ENCODE measurements around the gene TOMM70.
A peak's percentile ranks its signal among the peaks of the same experiment; 100 is the strongest.
"Not testable (repeated sequence)": the region's sequence is repeated elsewhere in the genome, so short reads cannot be mapped to it uniquely, and the experiment has no call there.

Gene TOMM70

DNA sequence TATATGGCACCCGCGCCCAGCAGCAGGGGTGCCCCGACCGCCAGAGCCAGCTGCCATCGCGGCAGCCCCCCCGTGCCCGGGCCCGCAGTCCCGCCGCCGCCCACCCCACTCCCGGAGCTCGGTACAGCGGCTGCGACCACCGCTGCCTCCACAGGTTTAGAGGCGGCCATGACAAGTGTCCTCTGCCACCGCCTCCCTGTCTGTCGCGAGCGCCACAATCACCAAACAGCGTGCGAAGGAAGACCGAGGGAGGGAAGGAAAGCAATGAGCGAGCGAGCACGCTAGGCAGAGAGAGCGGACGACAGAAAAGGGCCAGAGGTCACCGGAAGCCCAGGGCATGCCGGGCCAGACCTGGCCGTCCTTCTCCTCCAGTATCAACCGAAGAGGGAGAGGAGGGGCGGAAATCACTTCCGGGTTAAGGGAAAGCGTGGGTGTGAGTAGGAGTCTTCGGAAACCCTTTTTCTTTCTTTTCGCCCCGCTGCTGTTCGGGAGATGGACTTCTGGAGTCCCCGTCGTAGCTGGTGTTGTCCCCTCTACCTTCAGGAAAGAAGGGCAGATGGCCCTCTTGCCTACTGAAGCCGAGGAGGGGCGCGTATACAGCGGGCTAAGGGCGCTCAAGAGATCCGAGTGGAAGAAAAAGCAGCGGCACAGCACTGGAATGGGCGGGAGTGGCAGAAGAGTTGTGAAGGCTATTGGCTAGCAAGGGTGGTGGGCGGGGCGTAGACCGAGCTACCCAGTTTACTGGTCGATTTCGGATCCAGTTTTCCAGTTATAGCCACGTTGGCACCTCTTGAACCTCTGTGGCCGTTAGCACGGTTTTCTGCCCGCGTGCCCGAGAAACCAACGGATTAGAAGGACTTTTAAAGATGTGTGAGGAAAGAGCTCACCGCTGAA is at the start of gene TOMM70, which contains the start of gene LNP1:
Gene TOMM70, minus strand, starts transcription at position 310 of the 894 bp plus-strand sequence. Its CDS starts 140 bp downstream, at position 170.
Gene LNP1, plus strand, starts transcription at position 760 of the 894 bp plus-strand sequence. CDS start 28,191 bp downstream, outside the sequence.
- peak; percentile 100 for DNase-seq

DNA sequence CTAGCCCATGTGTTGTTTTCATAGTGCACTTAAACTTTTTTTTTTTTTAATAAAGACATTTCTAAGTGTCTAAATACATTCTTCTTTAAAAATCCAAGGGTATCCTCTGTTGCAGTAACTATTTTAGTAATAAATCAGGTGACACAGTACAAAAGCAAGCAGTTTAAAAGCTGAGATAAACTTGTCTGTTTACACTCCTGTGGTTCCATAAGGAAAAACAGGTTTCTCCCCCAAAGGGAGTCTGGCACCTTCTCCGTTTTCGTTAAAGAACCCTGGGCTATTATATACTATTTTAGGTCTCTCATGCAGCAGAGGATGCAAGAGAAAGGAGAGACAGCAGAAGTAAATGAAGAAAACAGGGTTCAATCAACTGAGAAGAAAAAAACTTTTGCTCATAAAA is 48.3 kb upstream of the TOMM70 start:
- no peak for DNase-seq

GRCh38 chr3:100448079-100448478 is 47.2 kb upstream of the TOMM70 start:
- no peak for DNase-seq

- DNase-seq, result not testable (repeated sequence)
Measured at GRCh38 chr3:100447067-100447466, 46.2 kb upstream of the TOMM70 start.

DNA sequence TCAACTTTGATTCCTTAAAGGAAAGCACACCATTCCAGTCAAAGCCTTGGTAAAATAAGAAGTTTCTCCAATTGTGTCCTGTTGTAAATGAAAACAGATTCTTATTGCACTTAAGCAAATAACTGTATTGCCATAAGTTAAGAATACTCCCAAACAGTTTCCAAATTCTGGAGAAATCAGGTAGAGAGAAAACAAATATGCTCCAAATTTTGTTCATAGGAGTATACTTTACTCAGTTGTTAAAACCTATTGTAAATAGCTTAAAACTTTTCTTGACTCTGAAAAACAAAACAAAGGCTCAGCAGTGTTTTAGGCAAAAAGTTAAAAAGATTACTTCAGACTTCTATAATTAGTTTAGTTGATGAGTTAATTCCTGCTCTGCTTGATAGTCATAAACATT is 42.8 kb upstream of the TOMM70 start:
- no peak for DNase-seq

DNA sequence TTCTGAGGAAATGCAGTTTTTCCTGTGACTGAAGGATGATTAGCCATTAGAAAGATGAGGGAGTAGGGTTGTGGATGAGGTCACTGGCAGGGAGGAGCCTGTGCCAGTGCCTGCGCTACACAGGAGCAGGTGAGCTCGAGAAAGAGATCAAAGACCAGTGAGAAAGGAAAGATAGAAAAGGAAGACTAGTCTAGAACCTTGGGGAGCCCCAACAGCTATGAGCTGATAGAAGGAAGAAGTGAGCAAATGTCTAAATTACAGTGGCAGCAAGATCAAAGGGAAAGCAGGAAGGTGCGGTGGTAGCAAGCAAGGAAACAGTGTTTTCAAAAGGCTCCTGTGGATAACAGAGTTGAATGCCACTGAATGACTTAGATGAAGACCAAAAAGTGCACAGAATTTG is 40.0 kb upstream of the TOMM70 start:
- no peak for DNase-seq

GRCh38 chr3:100438623-100438974 is 37.7 kb upstream of the TOMM70 start:
- DNase-seq, result peak; percentile 17

- DNase-seq, result peak; percentile 87
Measured at GRCh38 chr3:100437721-100438622, 37.1 kb upstream of the TOMM70 start.

DNA sequence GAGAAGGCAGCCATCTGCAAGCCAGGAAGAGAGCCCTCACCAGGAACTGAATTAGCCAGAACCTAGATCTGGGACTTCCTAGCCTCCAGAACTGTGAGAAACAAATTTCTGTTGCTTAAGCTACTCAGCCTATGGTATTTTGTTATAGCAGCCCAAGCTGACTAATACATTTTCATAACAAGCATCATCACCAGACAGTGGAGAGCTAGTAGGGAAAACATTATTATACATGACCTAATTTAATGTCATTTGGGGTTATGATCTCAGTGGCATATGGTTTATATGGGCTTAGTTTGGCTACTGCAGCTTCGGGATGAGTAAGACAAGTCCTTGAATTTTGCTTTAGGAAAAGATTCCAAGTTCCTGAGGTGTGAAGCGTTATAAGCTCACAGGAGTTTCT is 36.1 kb upstream of the TOMM70 start:
- DNase-seq, result peak; percentile 81

DNA sequence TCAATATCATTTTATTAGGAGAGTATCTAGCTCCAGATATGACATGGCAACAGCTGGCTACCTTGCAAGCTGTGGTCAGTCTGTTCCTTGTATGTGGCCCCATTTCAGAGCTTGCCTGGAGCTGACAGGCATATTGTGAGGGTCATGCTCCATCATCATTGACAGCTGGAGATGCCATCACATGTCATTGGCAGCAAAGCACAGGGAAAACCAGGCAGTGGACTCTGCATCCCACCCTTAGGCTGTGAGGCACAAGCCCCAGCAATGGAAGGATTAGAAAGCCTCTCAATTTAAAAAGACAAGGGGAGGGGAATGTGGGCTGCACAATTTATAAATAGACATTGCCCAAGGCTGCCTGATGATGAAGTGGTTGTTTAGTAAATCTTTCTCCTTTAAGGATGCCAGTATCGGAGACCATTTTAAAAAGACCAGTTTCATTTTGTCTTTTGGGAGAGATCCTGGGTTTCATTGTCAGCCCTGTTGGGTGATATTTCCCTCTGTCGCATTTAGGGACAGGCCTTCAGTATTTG is 28.4 kb upstream of the TOMM70 start:
- peak; percentile 59 for DNase-seq

DNA sequence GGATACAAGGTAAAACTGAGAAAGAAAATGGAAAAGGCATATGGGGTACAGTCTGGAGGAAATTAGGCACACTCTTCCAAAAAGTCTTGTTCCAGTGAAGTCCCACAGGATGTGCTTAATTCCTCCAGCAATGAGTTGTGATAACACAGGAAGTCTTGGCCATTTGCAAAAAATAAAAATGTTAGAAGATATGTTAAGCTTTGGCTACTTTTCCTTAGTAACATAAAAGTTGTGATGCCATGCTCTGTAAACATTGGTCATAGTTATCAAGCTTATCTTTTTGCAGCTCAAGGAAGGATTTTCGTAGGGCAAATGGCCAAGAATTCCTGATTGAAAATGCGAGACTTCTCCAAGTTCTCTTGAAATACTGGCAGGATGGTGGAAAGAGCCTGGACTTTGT is 26.8 kb upstream of the TOMM70 start:
- DNase-seq, result no peak

- DNase-seq, result peak; percentile 82
Measured at GRCh38 chr3:100426067-100426682, 25.3 kb upstream of the TOMM70 start.

GRCh38 chr3:100425316-100425715 is 24.4 kb upstream of the TOMM70 start:
- peak; percentile 61 for DNase-seq

- DNase-seq, result peak; percentile 54
Measured at GRCh38 chr3:100424261-100424660, 23.4 kb upstream of the TOMM70 start.

DNA sequence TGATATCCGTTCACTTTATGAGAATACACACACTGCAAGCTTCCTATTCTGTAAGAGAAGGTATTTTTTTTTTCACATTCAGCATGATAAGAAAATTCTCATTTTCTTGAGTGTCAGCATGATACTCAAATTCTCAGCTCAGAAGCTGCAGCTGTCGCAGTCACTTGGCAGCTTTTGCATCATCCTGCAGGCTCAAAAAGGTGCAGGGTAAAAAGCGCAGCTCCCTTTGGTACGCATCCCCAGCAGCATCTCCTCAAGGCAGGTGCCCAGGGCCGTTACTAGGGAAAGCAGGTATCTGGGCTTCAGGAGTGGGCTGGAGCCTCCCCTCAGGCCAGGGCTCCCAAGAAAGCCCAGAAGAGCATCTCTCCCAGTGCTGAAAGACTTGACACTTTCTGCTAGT is 22.7 kb upstream of the TOMM70 start:
- no peak for DNase-seq

- DNase-seq, result peak; percentile 18
Measured at GRCh38 chr3:100420885-100421284, 20.0 kb upstream of the TOMM70 start.

- DNase-seq, result no peak
Measured at GRCh38 chr3:100419406-100419805, 18.5 kb upstream of the TOMM70 start.

DNA sequence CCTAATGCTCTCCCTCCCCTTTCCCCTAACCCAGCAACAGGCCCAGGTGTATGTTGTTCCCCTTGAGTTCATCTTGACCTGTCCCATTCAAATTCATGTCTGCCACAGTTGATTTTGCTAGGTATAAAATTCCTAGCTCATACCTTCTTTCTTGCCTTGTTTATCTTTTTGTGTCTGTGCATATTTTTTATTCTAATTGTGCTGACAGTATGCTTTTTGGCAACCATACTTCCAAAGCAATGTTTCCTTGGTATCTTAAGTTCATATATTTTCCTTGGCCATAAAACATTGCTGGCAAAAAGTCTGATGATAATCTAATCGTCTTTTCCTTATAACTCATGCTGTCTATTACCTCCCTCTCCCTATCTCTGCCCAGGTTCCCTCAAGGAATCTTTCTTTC is 16.0 kb upstream of the TOMM70 start:
- no peak for DNase-seq

DNA sequence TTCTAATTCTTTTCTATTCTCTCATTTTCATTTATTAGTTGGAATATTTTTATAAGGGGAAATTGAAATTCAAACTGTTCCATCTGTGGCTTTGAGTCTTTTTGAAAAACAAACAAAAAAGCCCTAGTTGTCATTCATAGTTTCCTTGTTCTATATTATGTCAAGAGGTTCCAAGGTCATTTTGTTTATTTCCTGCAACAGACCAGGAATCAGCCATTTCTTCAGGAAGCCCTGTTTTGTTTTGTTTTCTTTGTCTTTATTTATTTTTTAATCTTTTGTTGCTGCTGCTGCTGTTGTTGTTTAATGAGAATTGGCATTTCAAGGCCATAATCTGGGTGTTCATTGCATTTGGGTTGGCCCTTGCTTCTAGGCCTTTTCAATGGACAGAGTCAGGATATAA is 15.3 kb upstream of the TOMM70 start:
- DNase-seq, result no peak

- no peak for DNase-seq
Measured at GRCh38 chr3:100413613-100414012, 12.7 kb upstream of the TOMM70 start.

- no peak for DNase-seq
Measured at GRCh38 chr3:100412912-100413590, 12.2 kb upstream of the TOMM70 start.

Data from NCI-H82 (cell line).